ENCODE results near the gene KCNQ1OT1. TPM values are rescaled to one million over a fixed set of nuclear protein-coding genes. Genes with fewer than 3 reads are reported as not detected.

Gene KCNQ1OT1
- total and polyA plus RNA-seq, 4 donors: 0.65 to 9.8 (median 4.0) TPM

- H3K9me3 ChIP-seq (ENCODE audit: control insufficient read depth, insufficient read depth, low read length): peaks cover 12% of the 10 kb centered on the region
- no peak overlapping the region for H3K27ac ChIP-seq (ENCODE audit: low read depth, low read length)
- no peaks in the 10 kb centered on the region for H3K27me3 ChIP-seq (ENCODE audit: control insufficient read depth, insufficient read depth, low read length)
- 72% methylated on average over 3 of the region's 6 CpGs for WGBS (ENCODE audit: insufficient coverage)
- no peak for DNase-seq (ENCODE audit: low read depth in 4 of 6, low spot score in 6 of 6)
- no peak overlapping the region for H3K4me3 ChIP-seq (ENCODE audit: low read depth, low read length)
- H3K36me3 ChIP-seq (ENCODE audit: control insufficient read depth, insufficient read depth, low read length): peaks cover 6% of the 10 kb centered on the region
- peaks cover 22% of the 10 kb centered on the region for H3K4me1 ChIP-seq (ENCODE audit: control insufficient read depth, insufficient read depth, low read length)
Measured at GRCh38 chr11:2655834-2656622, 43.8 kb downstream of the KCNQ1OT1 start.

- peaks cover 22% of the 10 kb centered on the region for H3K4me1 ChIP-seq (ENCODE audit: control insufficient read depth, insufficient read depth, low read length)
- no peak for DNase-seq (ENCODE audit: low read depth in 4 of 6, low spot score in 6 of 6)
- WGBS (ENCODE audit: insufficient coverage): 75% methylated on average over 5 of the region's 6 CpGs
- H3K27ac ChIP-seq (ENCODE audit: low read depth, low read length): no peak overlapping the region
- H3K36me3 ChIP-seq (ENCODE audit: control insufficient read depth, insufficient read depth, low read length): peaks cover 6% of the 10 kb centered on the region
- peaks cover 12% of the 10 kb centered on the region for H3K9me3 ChIP-seq (ENCODE audit: control insufficient read depth, insufficient read depth, low read length)
- no peak overlapping the region for H3K4me3 ChIP-seq (ENCODE audit: low read depth, low read length)
- H3K27me3 ChIP-seq (ENCODE audit: control insufficient read depth, insufficient read depth, low read length): no peaks in the 10 kb centered on the region
Measured at GRCh38 chr11:2655016-2655719, 44.6 kb downstream of the KCNQ1OT1 start.

- no peaks in the 10 kb centered on the region for H3K27me3 ChIP-seq (ENCODE audit: control insufficient read depth, insufficient read depth, low read length)
- H3K4me3 ChIP-seq (ENCODE audit: low read depth, low read length): no peak overlapping the region
- H3K4me1 ChIP-seq (ENCODE audit: control insufficient read depth, insufficient read depth, low read length): peaks cover 22% of the 10 kb centered on the region
- WGBS (ENCODE audit: insufficient coverage): 70% methylated on average over 15 of the region's 16 CpGs
- peak in 1 of 6 donors; percentile 39 for DNase-seq (ENCODE audit: low read depth in 4 of 6, low spot score in 6 of 6)
- H3K36me3 ChIP-seq (ENCODE audit: control insufficient read depth, insufficient read depth, low read length): peaks cover 6% of the 10 kb centered on the region
- peaks cover 18% of the 10 kb centered on the region for H3K9me3 ChIP-seq (ENCODE audit: control insufficient read depth, insufficient read depth, low read length)
- H3K27ac ChIP-seq (ENCODE audit: low read depth, low read length): no peak overlapping the region
Measured at GRCh38 chr11:2653930-2654739, 45.7 kb downstream of the KCNQ1OT1 start.

GRCh38 chr11:2653198-2653551 is 46.6 kb downstream of the KCNQ1OT1 start:
- H3K36me3 ChIP-seq (ENCODE audit: control insufficient read depth, insufficient read depth, low read length): peaks cover 6% of the 10 kb centered on the region
- H3K27ac ChIP-seq (ENCODE audit: low read depth, low read length): no peak overlapping the region
- H3K4me3 ChIP-seq (ENCODE audit: low read depth, low read length): no peak overlapping the region
- no peak for DNase-seq (ENCODE audit: low read depth in 4 of 6, low spot score in 6 of 6)
- WGBS (ENCODE audit: insufficient coverage): 87% methylated on average over 1 of the region's 1 CpG
- no peaks in the 10 kb centered on the region for H3K27me3 ChIP-seq (ENCODE audit: control insufficient read depth, insufficient read depth, low read length)
- peaks cover 22% of the 10 kb centered on the region for H3K4me1 ChIP-seq (ENCODE audit: control insufficient read depth, insufficient read depth, low read length)
- peaks cover 23% of the 10 kb centered on the region for H3K9me3 ChIP-seq (ENCODE audit: control insufficient read depth, insufficient read depth, low read length)

GRCh38 chr11:2652333-2653197 is 47.2 kb downstream of the KCNQ1OT1 start:
- 91% methylated on average over 4 of the region's 11 CpGs for WGBS (ENCODE audit: insufficient coverage)
- no peak for DNase-seq (ENCODE audit: low read depth in 4 of 6, low spot score in 6 of 6)
- Histone ChIP-seq H3K27ac (ENCODE audit: low read depth, low read length) (no peak overlapping the region), H3K4me1 (ENCODE audit: control insufficient read depth, insufficient read depth, low read length) (peaks cover 22% of the 10 kb centered on the region), H3K36me3 (ENCODE audit: control insufficient read depth, insufficient read depth, low read length) (peaks cover 6% of the 10 kb centered on the region), H3K9me3 (ENCODE audit: control insufficient read depth, insufficient read depth, low read length) (peaks cover 26% of the 10 kb centered on the region), H3K27me3 (ENCODE audit: control insufficient read depth, insufficient read depth, low read length) (no peaks in the 10 kb centered on the region), H3K4me3 (ENCODE audit: low read depth, low read length) (no peak overlapping the region)

- H3K27ac ChIP-seq (ENCODE audit: low read depth, low read length): no peak overlapping the region
Measured at GRCh38 chr11:2651826-2652271, 47.9 kb downstream of the KCNQ1OT1 start.

GRCh38 chr11:2651054-2651617 is 48.7 kb downstream of the KCNQ1OT1 start:
- 88% methylated on average over 3 of the region's 4 CpGs for WGBS (ENCODE audit: insufficient coverage)
- peaks cover 6% of the 10 kb centered on the region for H3K36me3 ChIP-seq (ENCODE audit: control insufficient read depth, insufficient read depth, low read length)
- no peak for DNase-seq (ENCODE audit: low read depth in 4 of 6, low spot score in 6 of 6)
- H3K4me1 ChIP-seq (ENCODE audit: control insufficient read depth, insufficient read depth, low read length): peaks cover 22% of the 10 kb centered on the region
- no peaks in the 10 kb centered on the region for H3K27me3 ChIP-seq (ENCODE audit: control insufficient read depth, insufficient read depth, low read length)
- H3K27ac ChIP-seq (ENCODE audit: low read depth, low read length): no peak overlapping the region
- peaks cover 31% of the 10 kb centered on the region for H3K9me3 ChIP-seq (ENCODE audit: control insufficient read depth, insufficient read depth, low read length)
- no peak overlapping the region for H3K4me3 ChIP-seq (ENCODE audit: low read depth, low read length)

More at GRCh38 chr11:2651826-2652271, 47.9 kb downstream of the KCNQ1OT1 start:
- peaks cover 28% of the 10 kb centered on the region for H3K9me3 ChIP-seq (ENCODE audit: control insufficient read depth, insufficient read depth, low read length)
- peaks cover 6% of the 10 kb centered on the region for H3K36me3 ChIP-seq (ENCODE audit: control insufficient read depth, insufficient read depth, low read length)
- WGBS (ENCODE audit: insufficient coverage): 87% methylated on average over 4 of the region's 7 CpGs
- no peaks in the 10 kb centered on the region for H3K27me3 ChIP-seq (ENCODE audit: control insufficient read depth, insufficient read depth, low read length)
- no peak for DNase-seq (ENCODE audit: low read depth in 4 of 6, low spot score in 6 of 6)
- no peak overlapping the region for H3K4me3 ChIP-seq (ENCODE audit: low read depth, low read length)
- peaks cover 22% of the 10 kb centered on the region for H3K4me1 ChIP-seq (ENCODE audit: control insufficient read depth, insufficient read depth, low read length)

GRCh38 chr11:2650343-2650867 is 49.4 kb downstream of the KCNQ1OT1 start:
- H3K36me3 ChIP-seq (ENCODE audit: control insufficient read depth, insufficient read depth, low read length): peaks cover 6% of the 10 kb centered on the region
- DNase-seq (ENCODE audit: low read depth in 4 of 6, low spot score in 6 of 6): no peak
- H3K27me3 ChIP-seq (ENCODE audit: control insufficient read depth, insufficient read depth, low read length): no peaks in the 10 kb centered on the region
- peaks cover 32% of the 10 kb centered on the region for H3K9me3 ChIP-seq (ENCODE audit: control insufficient read depth, insufficient read depth, low read length)
- no peak overlapping the region for H3K4me3 ChIP-seq (ENCODE audit: low read depth, low read length)
- H3K4me1 ChIP-seq (ENCODE audit: control insufficient read depth, insufficient read depth, low read length): peaks cover 22% of the 10 kb centered on the region
- WGBS (ENCODE audit: insufficient coverage): no CpG with 5 or more reads among the region's 2 CpGs
- no peak overlapping the region for H3K27ac ChIP-seq (ENCODE audit: low read depth, low read length)
